Measurements from ENCODE around the gene MTNR1B.

- no peak for TF ChIP-seq EZH2 (IDR thresholded peaks at IDR 0.05; ENCODE audit: low read depth)
- TF ChIP-seq CTCF (conservative IDR thresholded peaks at IDR 0.05), result no peak
These were observed 12.1 kb downstream of the MTNR1B start for GRCh38 chr11:92981508-92982043.

Measured in PC-9 (cell line).